ENCODE measurements around the gene TNS1.
"Not testable (repeated sequence)": the region's sequence is repeated elsewhere in the genome, so short reads cannot be mapped to it uniquely, and the experiment has no call there.

The TNS1 gene

GRCh38 chr2:218029366-218030360 is 26.9 kb upstream of the TNS1 start:
- DNase-seq, result no peak

GRCh38 chr2:218028562-218029348 is 26.0 kb upstream of the TNS1 start:
- DNase-seq, result no peak

- no peak for DNase-seq
These were observed 25.3 kb upstream of the TNS1 start for GRCh38 chr2:218028189-218028495.

GRCh38 chr2:218027426-218028188 is 24.8 kb upstream of the TNS1 start:
- no peak for DNase-seq

- no peak for DNase-seq
These were observed 24.1 kb upstream of the TNS1 start for GRCh38 chr2:218026676-218027425.

- DNase-seq, result no peak
These were observed 23.4 kb upstream of the TNS1 start for GRCh38 chr2:218026244-218026643.

- DNase-seq, result no peak
These were observed 22.1 kb upstream of the TNS1 start for GRCh38 chr2:218024871-218025270.

GRCh38 chr2:218024336-218024735 is 21.5 kb upstream of the TNS1 start:
- DNase-seq, result no peak

- DNase-seq, result no peak
These were observed 20.8 kb upstream of the TNS1 start for GRCh38 chr2:218023636-218024035.

- no peak for DNase-seq
These were observed 20.2 kb upstream of the TNS1 start for GRCh38 chr2:218022851-218023530.

GRCh38 chr2:218022131-218022850 is 19.5 kb upstream of the TNS1 start:
- no peak for DNase-seq

GRCh38 chr2:218021536-218022071 is 18.8 kb upstream of the TNS1 start:
- no peak for DNase-seq

- DNase-seq, result no peak
These were observed 18.3 kb upstream of the TNS1 start for GRCh38 chr2:218020966-218021535.

- DNase-seq, result no peak
These were observed 17.5 kb upstream of the TNS1 start for GRCh38 chr2:218020281-218020680.

GRCh38 chr2:218019411-218020060 is 16.7 kb upstream of the TNS1 start:
- no peak for DNase-seq

- DNase-seq, result not testable (repeated sequence)
These were observed 16.0 kb upstream of the TNS1 start for GRCh38 chr2:218018842-218019125.

GRCh38 chr2:218017211-218018053 is 14.6 kb upstream of the TNS1 start:
- no peak for DNase-seq

- DNase-seq, result no peak
These were observed 14.0 kb upstream of the TNS1 start for GRCh38 chr2:218016810-218017209.

Data from CD4-positive, alpha-beta T cell treated with Interleukin-17A for 1 hour (primary cell).